ENCODE results near the gene ATE1.

The ATE1 gene

GRCh38 chr10:121812031-121812430 is 115.8 kb downstream of the ATE1 start:
- Histone ChIP-seq H3K9me2 (ENCODE audit: low read depth, low read length) (no peaks in the 10 kb centered on the region), H3K9me3 (ENCODE audit: low read length) (no peaks in the 10 kb centered on the region), H3K4me1 (ENCODE audit: insufficient read depth, low read length, severe bottlenecking) (no peaks in the 10 kb centered on the region), H3K79me2 (ENCODE audit: insufficient read depth, low read length) (no peaks in the 10 kb centered on the region), H3K4me2 (ENCODE audit: low read length) (no peak overlapping the region), H3K4me3 (ENCODE audit: low read depth, low read length, poor library complexity, severe bottlenecking) (no peak overlapping the region), H3K36me3 (ENCODE audit: insufficient read depth, low read length) (no peaks in the 10 kb centered on the region; the same call in 1 of the 2 replicates), H3K27ac (ENCODE audit: low read depth, low read length, poor library complexity, severe bottlenecking) (no peak overlapping the region), H3F3A (ENCODE audit: insufficient read depth, low read length) (no peaks in the 10 kb centered on the region), H3K9ac (ENCODE audit: low read length) (no peak overlapping the region), H3K27me3 (ENCODE audit: insufficient read depth, low read length) (no peaks in the 10 kb centered on the region), H2AFZ (ENCODE audit: low read length) (no peak overlapping the region), H4K20me1 (ENCODE audit: insufficient read depth, low read length) (no peaks in the 10 kb centered on the region)
- no peak for TF ChIP-seq EZH2 (IDR thresholded peaks at IDR 0.05; ENCODE audit: borderline replicate concordance, low read length)
- no peak for TF ChIP-seq CTCF (IDR thresholded peaks at IDR 0.05; ENCODE audit: low read length)

- Histone ChIP-seq H3K36me3 (ENCODE audit: insufficient read depth, low read length) (no peaks in the 10 kb centered on the region; the same call in 1 of the 2 replicates), H3K9ac (ENCODE audit: low read length) (no peak overlapping the region), H3K27ac (ENCODE audit: low read depth, low read length, poor library complexity, severe bottlenecking) (no peak overlapping the region), H3K4me3 (ENCODE audit: low read depth, low read length, poor library complexity, severe bottlenecking) (no peak overlapping the region), H3K4me1 (ENCODE audit: insufficient read depth, low read length, severe bottlenecking) (no peaks in the 10 kb centered on the region), H3K9me3 (ENCODE audit: low read length) (no peaks in the 10 kb centered on the region), H3F3A (ENCODE audit: insufficient read depth, low read length) (no peaks in the 10 kb centered on the region), H3K9me2 (ENCODE audit: low read depth, low read length) (no peaks in the 10 kb centered on the region), H3K27me3 (ENCODE audit: insufficient read depth, low read length) (no peaks in the 10 kb centered on the region), H3K79me2 (ENCODE audit: insufficient read depth, low read length) (no peaks in the 10 kb centered on the region), H2AFZ (ENCODE audit: low read length) (no peak overlapping the region), H4K20me1 (ENCODE audit: insufficient read depth, low read length) (no peaks in the 10 kb centered on the region), H3K4me2 (ENCODE audit: low read length) (no peak overlapping the region)
- TF ChIP-seq CTCF (IDR thresholded peaks at IDR 0.05; ENCODE audit: low read length) (no peak), EZH2 (IDR thresholded peaks at IDR 0.05; ENCODE audit: borderline replicate concordance, low read length) (no peak)
Observed at GRCh38 chr10:121811386-121811785, 116.4 kb downstream of the ATE1 start.

GRCh38 chr10:121808835-121809234 is 119.0 kb downstream of the ATE1 start:
- Histone ChIP-seq H3K27me3 (ENCODE audit: insufficient read depth, low read length) (no peaks in the 10 kb centered on the region), H4K20me1 (ENCODE audit: insufficient read depth, low read length) (no peaks in the 10 kb centered on the region), H3K9me2 (ENCODE audit: low read depth, low read length) (no peaks in the 10 kb centered on the region), H3K9me3 (ENCODE audit: low read length) (no peaks in the 10 kb centered on the region), H3K4me2 (ENCODE audit: low read length) (no peak overlapping the region), H3K79me2 (ENCODE audit: insufficient read depth, low read length) (no peaks in the 10 kb centered on the region), H3K27ac (ENCODE audit: low read depth, low read length, poor library complexity, severe bottlenecking) (no peak overlapping the region), H2AFZ (ENCODE audit: low read length) (no peak overlapping the region), H3K4me3 (ENCODE audit: low read depth, low read length, poor library complexity, severe bottlenecking) (no peak overlapping the region), H3K36me3 (ENCODE audit: insufficient read depth, low read length) (no peaks in the 10 kb centered on the region; the same call in 1 of the 2 replicates), H3F3A (ENCODE audit: insufficient read depth, low read length) (no peaks in the 10 kb centered on the region), H3K4me1 (ENCODE audit: insufficient read depth, low read length, severe bottlenecking) (no peaks in the 10 kb centered on the region), H3K9ac (ENCODE audit: low read length) (no peak overlapping the region)
- TF ChIP-seq CTCF (IDR thresholded peaks at IDR 0.05; ENCODE audit: low read length) (no peak), EZH2 (IDR thresholded peaks at IDR 0.05; ENCODE audit: borderline replicate concordance, low read length) (no peak)

Measured in OCI-LY1 (cell line).